GM21737 (cell line): Measurements from ENCODE around the gene HNRNPA3.
"Not testable (repeated sequence)": the region's sequence is repeated elsewhere in the genome, so short reads cannot be mapped to it uniquely, and the experiment has no call there.

Experiments
- ATAC-seq: cut with Tn5 transposase; IDR thresholded peaks from one replicate; pipeline ENCODE4 v1.9.1; 2021; ENCODE audit warnings: mild to moderate bottlenecking, moderate library complexity; ENCODE audit not compliant: unreplicated experiment

HNRNPA3 gene

GRCh38 chr2:177254433-177255226 is 42.0 kb downstream of the HNRNPA3 start:
- ATAC-seq, result no peak

- no peak for ATAC-seq
These were observed 42.6 kb downstream of the HNRNPA3 start for GRCh38 chr2:177255227-177255601.

- no peak for ATAC-seq
These were observed 43.4 kb downstream of the HNRNPA3 start for GRCh38 chr2:177256026-177256425.

GRCh38 chr2:177256695-177257094 is 44.1 kb downstream of the HNRNPA3 start:
- no peak for ATAC-seq

GRCh38 chr2:177257471-177257870 is 44.9 kb downstream of the HNRNPA3 start:
- no peak for ATAC-seq

GRCh38 chr2:177258059-177258458 is 45.5 kb downstream of the HNRNPA3 start:
- no peak for ATAC-seq

GRCh38 chr2:177260379-177260778 is 47.8 kb downstream of the HNRNPA3 start:
- no peak for ATAC-seq

GRCh38 chr2:177261116-177262060 is 48.8 kb downstream of the HNRNPA3 start:
- ATAC-seq, result no peak

GRCh38 chr2:177262092-177262491 is 49.5 kb downstream of the HNRNPA3 start:
- ATAC-seq, result no peak

GRCh38 chr2:177262958-177263450 is 50.4 kb downstream of the HNRNPA3 start:
- no peak for ATAC-seq

GRCh38 chr2:177263451-177264208 is 51.0 kb downstream of the HNRNPA3 start:
- ATAC-seq, result peak; percentile 53

GRCh38 chr2:177264209-177264692 is 51.7 kb downstream of the HNRNPA3 start:
- peak; percentile 17 for ATAC-seq

- ATAC-seq, result peak; percentile 61
These were observed 52.3 kb downstream of the HNRNPA3 start, which contains the start of gene NFE2L2 for GRCh38 chr2:177264693-177265587. TSS of gene NFE2L2 (minus strand) at chr2:177264727. CDS start at chr2:177264576, 151 bp downstream.

GRCh38 chr2:177265824-177266817 is 53.5 kb downstream of the HNRNPA3 start:
- peak; percentile 10 for ATAC-seq

GRCh38 chr2:177266955-177267354 is 54.4 kb downstream of the HNRNPA3 start:
- ATAC-seq, result not testable (repeated sequence)

- no peak for ATAC-seq
These were observed 55.7 kb downstream of the HNRNPA3 start for GRCh38 chr2:177268187-177268871.

GRCh38 chr2:177268901-177269300 is 56.3 kb downstream of the HNRNPA3 start:
- ATAC-seq, result no peak

- no peak for ATAC-seq
These were observed 57.9 kb downstream of the HNRNPA3 start for GRCh38 chr2:177270531-177270930.
